K562 (cell line): ENCODE results near the gene AFG1L. TPM values are rescaled to one million over a fixed set of nuclear protein-coding genes. Genes with fewer than 3 reads are reported as not detected.

Source experiments
- CBFB ChIP-seq: sonication (generic); formaldehyde crosslinking; IDR thresholded peaks from 2 replicates; pipeline ENCODE4 v1.4.0; 2020; ENCODE audit warnings: mild to moderate bottlenecking, missing genetic modification reagents
- CREM ChIP-seq: IDR thresholded peaks from 2 replicates; pipeline ENCODE4 v1.6.1; 2014; ENCODE audit warnings: antibody characterized with exemption, low read depth
- DPF2 ChIP-seq: fragments of 450-650 bp; IDR thresholded peaks from 2 replicates; pipeline ENCODE4 v1.6.1; 2016
- HDAC1 ChIP-seq, 2 experiments: fragments of 450-650 bp; IDR thresholded peaks; 2 replicates each; pipeline ENCODE4 v1.6.1; 2016 to 2017; ENCODE audit warnings: inconsistent platforms in 1 of 2, mild to moderate bottlenecking in 1 of 2, moderate library complexity in 1 of 2
- HDAC6 ChIP-seq: IDR thresholded peaks from 2 replicates; pipeline ENCODE4 v1.6.1; 2012; ENCODE audit warnings: low read depth, mild to moderate bottlenecking, control low read depth, inconsistent platforms, low read length, moderate library complexity
- MIER1 ChIP-seq: fragments of 450-650 bp; IDR thresholded peaks from 2 replicates; pipeline ENCODE4 v1.6.1; 2016; ENCODE audit warnings: antibody characterized with exemption, mild to moderate bottlenecking, low read depth
- NCOA6 ChIP-seq: fragments of 450-650 bp; IDR thresholded peaks from 2 replicates; pipeline ENCODE4 v1.6.1; 2017; ENCODE audit warnings: mild to moderate bottlenecking
- NR2C1 ChIP-seq, 2 experiments: fragments of 450-650 bp; IDR thresholded peaks; 2 replicates each; pipeline ENCODE4 v1.6.1; 2017; ENCODE audit warnings: mild to moderate bottlenecking in 2 of 2, antibody characterized with exemption in 1 of 2, inconsistent platforms in 1 of 2, missing compliant biosample characterization in 1 of 2, missing genetic modification characterization in 1 of 2
- RBM17 ChIP-seq: fragments of 200-400 bp; formaldehyde crosslinking; IDR thresholded peaks from 2 replicates; pipeline ENCODE4 v1.6.1; 2017; ENCODE audit warnings: low read depth, mild to moderate bottlenecking, low read length, borderline replicate concordance
- SNIP1 ChIP-seq: fragments of 450-650 bp; IDR thresholded peaks from 2 replicates; pipeline ENCODE4 v1.7.1; 2017; ENCODE audit warnings: low read depth, mild to moderate bottlenecking
- SP2 ChIP-seq: IDR thresholded peaks from 2 replicates; pipeline ENCODE4 v1.6.1; 2011; ENCODE audit warnings: mild to moderate bottlenecking, low read depth, low read length, moderate library complexity; ENCODE audit not compliant: poor library complexity, severe bottlenecking; ENCODE audit errors: extremely low read depth
- TEAD2 ChIP-seq: fragments of 450-650 bp; IDR thresholded peaks from 2 replicates; pipeline ENCODE4 v1.6.1; 2016; ENCODE audit warnings: missing genetic modification characterization, control low read depth, missing compliant biosample characterization
- ZEB2 ChIP-seq: fragments of 450-650 bp; IDR thresholded peaks from 2 replicates; pipeline ENCODE4 v1.6.1; 2016
- ZFPM2 ChIP-seq: fragments of 250-450 bp; sonication (Bioruptor Pico); IDR thresholded peaks from 2 replicates; pipeline ENCODE4 v1.5.1; 2022; ENCODE audit warnings: mild to moderate bottlenecking
- ZNF444 ChIP-seq: fragments of 250-450 bp; sonication (Bioruptor Pico); IDR thresholded peaks from 2 replicates; pipeline ENCODE4 v1.4.0; 2020; ENCODE audit warnings: mild to moderate bottlenecking, moderate library complexity
- polyA plus RNA-seq, 8 experiments: library from polyadenylated mRNA; depleted of rRNA in 4 of 8; stranded (reverse) in 5 of 8; unstranded in 3 of 8; fragments of >200 nt; fragmentation: Nextera tagmentation in 2 of 8; fragmentation: Illumina TruSeq in 1 of 8; extraction: Ambion mirVana in 2 of 8; extraction: Trizol in 1 of 8; gene quantifications; 2 replicates each; pipeline versions ENCODE4 v1.2.1 to v1.2.3, GENCODE V29; 2011 to 2014; ENCODE audit warnings: inconsistent platforms in 1 of 8, missing spikeins in 1 of 8
- total RNA-seq, 7 experiments: library from RNA; depleted of rRNA in 6 of 7; stranded (reverse); fragments of >200 nt in 6 of 7; fragmentation: Illumina TruSeq in 2 of 7; extraction: Trizol in 2 of 7; gene quantifications; 2 replicates each; pipeline versions ENCODE4 v1.2.1 to v1.2.3, GENCODE V29; 2011 to 2021; ENCODE audit warnings: low replicate concordance in 1 of 7
- TF ChIP-seq, protein P1 (sequence below): IDR thresholded peaks from 3 replicates; pipeline ENCODE4 v1.6.1; 2011; ENCODE audit warnings: borderline replicate concordance, mild to moderate bottlenecking, moderate library complexity; ENCODE audit not compliant: insufficient read length; ENCODE audit errors: extremely low read depth
- TF ChIP-seq, protein P2 (sequence below): fragments of 150-350 bp; conservative IDR thresholded peaks from 2 replicates; pipeline ENCODE4 v1.6.1; 2014; ENCODE audit warnings: low read length
- TF ChIP-seq, protein P3 (sequence below): fragments of 450-650 bp; IDR thresholded peaks from 2 replicates; pipeline ENCODE4 v1.7.0; 2016; ENCODE audit warnings: borderline replicate concordance
- TF ChIP-seq, protein P4 (sequence below): IDR thresholded peaks from 2 replicates; pipeline ENCODE4 v1.6.1; 2016; ENCODE audit warnings: missing genetic modification characterization, missing compliant biosample characterization

Gene AFG1L
- total and polyA plus RNA-seq, 9 of the 15 experiments (the other 6 are each of a cell fraction or from before 2014, with no cell fraction given), result 2.2 to 15.5 (median 5.8) TPM

DNA sequence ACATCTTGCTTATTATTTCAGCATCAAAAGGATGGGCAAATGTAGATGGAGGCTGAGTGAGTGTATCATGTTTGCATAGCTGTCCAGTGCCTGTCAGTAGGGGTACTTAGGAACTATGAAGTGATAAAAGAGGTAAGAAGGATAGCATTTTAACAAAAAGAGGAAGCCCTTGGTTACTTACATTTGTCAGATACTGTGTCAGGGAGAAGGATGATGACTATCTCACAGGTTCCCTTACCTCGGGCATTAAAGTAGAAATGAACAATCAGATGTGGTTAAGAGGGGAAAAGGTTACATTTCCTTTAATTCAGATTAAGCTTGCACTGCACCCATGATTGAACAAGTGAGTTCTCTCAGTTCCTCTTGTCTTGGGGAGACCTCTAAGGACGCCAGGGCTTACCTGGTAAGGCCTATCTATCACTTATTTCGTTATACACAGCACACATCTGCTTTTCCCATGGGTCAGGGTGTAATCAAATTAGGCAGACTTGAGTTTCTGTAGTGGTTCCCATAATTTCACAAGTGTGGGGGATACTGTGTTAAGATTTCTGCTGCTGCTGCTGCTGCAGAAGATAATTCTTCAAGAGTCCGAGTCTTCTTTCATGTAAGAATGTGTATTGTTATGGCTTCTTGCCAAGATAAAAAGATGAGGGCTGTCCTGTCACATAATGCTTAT, 270.4 kb downstream of the AFG1L start (continued):
- TF ChIP-seq, protein P1, sequence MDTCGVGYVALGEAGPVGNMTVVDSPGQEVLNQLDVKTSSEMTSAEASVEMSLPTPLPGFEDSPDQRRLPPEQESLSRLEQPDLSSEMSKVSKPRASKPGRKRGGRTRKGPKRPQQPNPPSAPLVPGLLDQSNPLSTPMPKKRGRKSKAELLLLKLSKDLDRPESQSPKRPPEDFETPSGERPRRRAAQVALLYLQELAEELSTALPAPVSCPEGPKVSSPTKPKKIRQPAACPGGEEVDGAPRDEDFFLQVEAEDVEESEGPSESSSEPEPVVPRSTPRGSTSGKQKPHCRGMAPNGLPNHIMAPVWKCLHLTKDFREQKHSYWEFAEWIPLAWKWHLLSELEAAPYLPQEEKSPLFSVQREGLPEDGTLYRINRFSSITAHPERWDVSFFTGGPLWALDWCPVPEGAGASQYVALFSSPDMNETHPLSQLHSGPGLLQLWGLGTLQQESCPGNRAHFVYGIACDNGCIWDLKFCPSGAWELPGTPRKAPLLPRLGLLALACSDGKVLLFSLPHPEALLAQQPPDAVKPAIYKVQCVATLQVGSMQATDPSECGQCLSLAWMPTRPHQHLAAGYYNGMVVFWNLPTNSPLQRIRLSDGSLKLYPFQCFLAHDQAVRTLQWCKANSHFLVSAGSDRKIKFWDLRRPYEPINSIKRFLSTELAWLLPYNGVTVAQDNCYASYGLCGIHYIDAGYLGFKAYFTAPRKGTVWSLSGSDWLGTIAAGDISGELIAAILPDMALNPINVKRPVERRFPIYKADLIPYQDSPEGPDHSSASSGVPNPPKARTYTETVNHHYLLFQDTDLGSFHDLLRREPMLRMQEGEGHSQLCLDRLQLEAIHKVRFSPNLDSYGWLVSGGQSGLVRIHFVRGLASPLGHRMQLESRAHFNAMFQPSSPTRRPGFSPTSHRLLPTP, result no peak
- TF ChIP-seq ZNF444, result no peak
- no peak for TF ChIP-seq NCOA6
- TF ChIP-seq SP2, result no peak
- TF ChIP-seq CBFB, result no peak
- TF ChIP-seq HDAC1 (IDR thresholded peaks at IDR 0.05), result peak in 1 of 2 experiments; percentile 30; a peak in 1 of 4 replicates
- no peak for TF ChIP-seq RBM17
- TF ChIP-seq, protein P2, sequence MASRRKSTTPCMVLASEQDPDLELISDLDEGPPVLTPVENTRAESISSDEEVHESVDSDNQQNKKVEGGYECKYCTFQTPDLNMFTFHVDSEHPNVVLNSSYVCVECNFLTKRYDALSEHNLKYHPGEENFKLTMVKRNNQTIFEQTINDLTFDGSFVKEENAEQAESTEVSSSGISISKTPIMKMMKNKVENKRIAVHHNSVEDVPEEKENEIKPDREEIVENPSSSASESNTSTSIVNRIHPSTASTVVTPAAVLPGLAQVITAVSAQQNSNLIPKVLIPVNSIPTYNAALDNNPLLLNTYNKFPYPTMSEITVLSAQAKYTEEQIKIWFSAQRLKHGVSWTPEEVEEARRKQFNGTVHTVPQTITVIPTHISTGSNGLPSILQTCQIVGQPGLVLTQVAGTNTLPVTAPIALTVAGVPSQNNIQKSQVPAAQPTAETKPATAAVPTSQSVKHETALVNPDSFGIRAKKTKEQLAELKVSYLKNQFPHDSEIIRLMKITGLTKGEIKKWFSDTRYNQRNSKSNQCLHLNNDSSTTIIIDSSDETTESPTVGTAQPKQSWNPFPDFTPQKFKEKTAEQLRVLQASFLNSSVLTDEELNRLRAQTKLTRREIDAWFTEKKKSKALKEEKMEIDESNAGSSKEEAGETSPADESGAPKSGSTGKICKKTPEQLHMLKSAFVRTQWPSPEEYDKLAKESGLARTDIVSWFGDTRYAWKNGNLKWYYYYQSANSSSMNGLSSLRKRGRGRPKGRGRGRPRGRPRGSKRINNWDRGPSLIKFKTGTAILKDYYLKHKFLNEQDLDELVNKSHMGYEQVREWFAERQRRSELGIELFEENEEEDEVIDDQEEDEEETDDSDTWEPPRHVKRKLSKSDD, result no peak
- TF ChIP-seq, protein P3, sequence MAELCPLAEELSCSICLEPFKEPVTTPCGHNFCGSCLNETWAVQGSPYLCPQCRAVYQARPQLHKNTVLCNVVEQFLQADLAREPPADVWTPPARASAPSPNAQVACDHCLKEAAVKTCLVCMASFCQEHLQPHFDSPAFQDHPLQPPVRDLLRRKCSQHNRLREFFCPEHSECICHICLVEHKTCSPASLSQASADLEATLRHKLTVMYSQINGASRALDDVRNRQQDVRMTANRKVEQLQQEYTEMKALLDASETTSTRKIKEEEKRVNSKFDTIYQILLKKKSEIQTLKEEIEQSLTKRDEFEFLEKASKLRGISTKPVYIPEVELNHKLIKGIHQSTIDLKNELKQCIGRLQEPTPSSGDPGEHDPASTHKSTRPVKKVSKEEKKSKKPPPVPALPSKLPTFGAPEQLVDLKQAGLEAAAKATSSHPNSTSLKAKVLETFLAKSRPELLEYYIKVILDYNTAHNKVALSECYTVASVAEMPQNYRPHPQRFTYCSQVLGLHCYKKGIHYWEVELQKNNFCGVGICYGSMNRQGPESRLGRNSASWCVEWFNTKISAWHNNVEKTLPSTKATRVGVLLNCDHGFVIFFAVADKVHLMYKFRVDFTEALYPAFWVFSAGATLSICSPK, result no peak
- peak; percentile 86 for TF ChIP-seq ZEB2
- no peak for TF ChIP-seq TEAD2 (tag)
- TF ChIP-seq, protein P4, sequence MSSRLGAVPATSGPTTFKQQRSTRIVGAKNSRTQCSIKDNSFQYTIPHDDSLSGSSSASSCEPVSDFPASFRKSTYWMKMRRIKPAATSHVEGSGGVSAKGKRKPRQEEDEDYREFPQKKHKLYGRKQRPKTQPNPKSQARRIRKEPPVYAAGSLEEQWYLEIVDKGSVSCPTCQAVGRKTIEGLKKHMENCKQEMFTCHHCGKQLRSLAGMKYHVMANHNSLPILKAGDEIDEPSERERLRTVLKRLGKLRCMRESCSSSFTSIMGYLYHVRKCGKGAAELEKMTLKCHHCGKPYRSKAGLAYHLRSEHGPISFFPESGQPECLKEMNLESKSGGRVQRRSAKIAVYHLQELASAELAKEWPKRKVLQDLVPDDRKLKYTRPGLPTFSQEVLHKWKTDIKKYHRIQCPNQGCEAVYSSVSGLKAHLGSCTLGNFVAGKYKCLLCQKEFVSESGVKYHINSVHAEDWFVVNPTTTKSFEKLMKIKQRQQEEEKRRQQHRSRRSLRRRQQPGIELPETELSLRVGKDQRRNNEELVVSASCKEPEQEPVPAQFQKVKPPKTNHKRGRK (tag), result no peak
- no peak for TF ChIP-seq HDAC6
- no peak for TF ChIP-seq NR2C1 (IDR thresholded peaks at IDR 0.05)
- no peak for TF ChIP-seq NR2C1 (tag; IDR thresholded peaks at IDR 0.05)
- peak; percentile 61; the same call in 1 of the 2 replicates for TF ChIP-seq DPF2
- no peak for TF ChIP-seq SNIP1
- TF ChIP-seq CREM, result no peak
- TF ChIP-seq ZFPM2 (CRISPR knock-in tag), result no peak
- TF ChIP-seq MIER1, result no peak
